Transverse colon (tissue), 4 donors: Measurements from ENCODE around the gene BTBD10.

ENCODE experiments used
- CTCF ChIP-seq, 5 experiments: fragments of 200-600 bp in 3 of 5; fragments of 450-650 bp in 2 of 5; sonication (generic) in 3 of 5; IDR thresholded peaks; 1 replicate in 2 of 5; 2 replicates in 3 of 5; pipeline ENCODE4 v1.5.1; 2016 to 2017; ENCODE audit warnings: antibody characterized with exemption in 5 of 5, inconsistent platforms in 3 of 5, mild to moderate bottlenecking in 2 of 5, moderate library complexity in 1 of 5
- EP300 ChIP-seq: sonication (generic); formaldehyde crosslinking; IDR thresholded peaks from one replicate; pipeline ENCODE4 v1.6.1; 2017; ENCODE audit warnings: antibody characterized with exemption, low read depth
- POLR2A ChIP-seq: fragments of 450-650 bp; IDR thresholded peaks from one replicate; pipeline ENCODE4 v1.6.1; 2016; ENCODE audit warnings: antibody characterized with exemption, mild to moderate bottlenecking, moderate library complexity
- POLR2AphosphoS5 ChIP-seq, 3 donors: sonication (generic); formaldehyde crosslinking; IDR thresholded peaks; one replicate each; pipeline ENCODE4 v1.6.1; 2016; ENCODE audit warnings: antibody characterized with exemption in 3 of 3

- TF ChIP-seq POLR2A: no peak
- no peak for TF ChIP-seq CTCF (IDR thresholded peaks at IDR 0.05)
- TF ChIP-seq POLR2AphosphoS5 (IDR thresholded peaks at IDR 0.05): no peak
- TF ChIP-seq EP300: no peak
These were observed 17.4 kb downstream of the BTBD10 start for GRCh38 chr11:13445588-13445987.
